Measurements from ENCODE around the gene TTC3. TPM values are rescaled to one million over a fixed set of nuclear protein-coding genes. Genes with fewer than 3 reads are reported as not detected.
A peak's percentile ranks its signal among the peaks of the same experiment; 100 is the strongest.

The TTC3 gene
- total and polyA plus RNA-seq, 2 donors from 2014 or later: 22.3 to 102 TPM

DNA sequence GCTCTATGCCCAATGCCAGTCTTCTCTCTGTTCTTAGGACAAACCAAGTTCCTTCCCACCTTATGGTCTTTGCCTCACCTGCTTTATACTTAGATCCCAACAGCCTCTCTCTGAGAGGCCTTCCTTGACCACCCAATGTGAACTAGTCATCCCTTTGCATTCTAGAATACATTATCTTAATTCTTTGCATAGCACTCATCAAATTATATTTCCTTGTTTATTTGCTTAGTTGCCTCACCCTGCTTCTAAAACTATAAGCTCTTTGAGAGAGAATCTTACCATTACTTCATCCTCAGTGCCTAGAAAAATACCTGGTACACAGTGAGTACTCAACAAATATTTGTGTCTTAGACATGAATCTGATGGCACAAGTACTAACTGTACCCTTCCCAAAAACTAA is 8.2 kb upstream of the TTC3 start:
- TF ChIP-seq, protein P1, sequence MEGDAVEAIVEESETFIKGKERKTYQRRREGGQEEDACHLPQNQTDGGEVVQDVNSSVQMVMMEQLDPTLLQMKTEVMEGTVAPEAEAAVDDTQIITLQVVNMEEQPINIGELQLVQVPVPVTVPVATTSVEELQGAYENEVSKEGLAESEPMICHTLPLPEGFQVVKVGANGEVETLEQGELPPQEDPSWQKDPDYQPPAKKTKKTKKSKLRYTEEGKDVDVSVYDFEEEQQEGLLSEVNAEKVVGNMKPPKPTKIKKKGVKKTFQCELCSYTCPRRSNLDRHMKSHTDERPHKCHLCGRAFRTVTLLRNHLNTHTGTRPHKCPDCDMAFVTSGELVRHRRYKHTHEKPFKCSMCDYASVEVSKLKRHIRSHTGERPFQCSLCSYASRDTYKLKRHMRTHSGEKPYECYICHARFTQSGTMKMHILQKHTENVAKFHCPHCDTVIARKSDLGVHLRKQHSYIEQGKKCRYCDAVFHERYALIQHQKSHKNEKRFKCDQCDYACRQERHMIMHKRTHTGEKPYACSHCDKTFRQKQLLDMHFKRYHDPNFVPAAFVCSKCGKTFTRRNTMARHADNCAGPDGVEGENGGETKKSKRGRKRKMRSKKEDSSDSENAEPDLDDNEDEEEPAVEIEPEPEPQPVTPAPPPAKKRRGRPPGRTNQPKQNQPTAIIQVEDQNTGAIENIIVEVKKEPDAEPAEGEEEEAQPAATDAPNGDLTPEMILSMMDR (IDR thresholded peaks at IDR 0.05; ENCODE audit: borderline replicate concordance, extremely low read depth, insufficient read depth): no peak
- DNase-seq: no peak
- Histone ChIP-seq H3K27me3 (ENCODE audit: control insufficient read depth, insufficient read depth, low read length) (no peaks in the 10 kb centered on the region), H3K27ac (ENCODE audit: low read depth in 2 of 2, low read length in 2 of 2) (no peak overlapping the region), H3K9me3 (ENCODE audit: control insufficient read depth in 2 of 3, insufficient read depth in 1 of 3, low read length in 3 of 3) (no peaks in the 10 kb centered on the region), H3K4me1 (ENCODE audit: control insufficient read depth in 2 of 3, insufficient read depth in 2 of 3, low read depth in 1 of 3, low read length in 3 of 3) (peaks cover 0 to 5% (median 0%) of the 10 kb centered on the region in 3 donors), H3K4me3 (ENCODE audit: low read length in 3 of 3) (no peak overlapping the region), H3K9ac (ENCODE audit: low read length in 3 of 3) (no peak overlapping the region), H3K36me3 (ENCODE audit: control insufficient read depth in 2 of 3, insufficient read depth in 3 of 3, low read length in 3 of 3) (peaks cover 0 to 6% (median 0%) of the 10 kb centered on the region in 3 donors)
- intact Hi-C loops (cut with DNase I): no loop called here
- FAIRE-seq: no peak

DNA sequence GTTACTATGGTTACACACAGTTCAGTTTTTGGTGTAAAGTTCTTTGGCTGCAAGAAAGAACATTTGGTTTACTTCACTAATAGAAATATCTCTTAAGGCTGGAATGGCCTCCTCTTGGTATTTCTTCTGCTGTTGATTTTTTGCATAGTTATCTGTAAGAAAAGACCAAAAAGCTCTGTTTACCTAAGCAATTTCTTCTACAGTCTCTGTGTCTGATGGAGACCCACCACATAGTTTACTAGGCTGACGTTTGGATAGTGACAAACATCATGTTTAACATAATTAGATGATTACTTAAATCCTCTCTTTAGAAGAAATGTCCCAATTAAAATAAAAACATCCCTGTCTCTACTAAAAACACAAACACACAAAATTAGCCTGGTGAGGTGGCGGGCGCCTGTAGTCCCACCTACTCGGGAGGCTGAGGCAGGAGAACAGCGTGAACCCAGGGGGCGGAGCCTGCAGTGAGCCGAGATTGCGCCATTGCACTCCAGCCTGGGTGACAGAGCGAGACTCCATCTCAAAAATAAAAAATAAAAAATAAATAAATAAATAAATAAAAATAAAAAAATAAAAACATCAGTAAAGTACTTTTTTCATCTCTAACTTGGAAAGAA is 7.4 kb upstream of the TTC3 start:
- peak in 2 of 5 donors; percentile 20 to 51 for DNase-seq
- Histone ChIP-seq H3K27me3 (ENCODE audit: control insufficient read depth, insufficient read depth, low read length) (no peaks in the 10 kb centered on the region), H3K9ac (ENCODE audit: low read length in 3 of 3) (no peak overlapping the region), H3K27ac (ENCODE audit: low read depth in 2 of 2, low read length in 2 of 2) (no peak overlapping the region), H3K36me3 (ENCODE audit: control insufficient read depth in 2 of 3, insufficient read depth in 3 of 3, low read length in 3 of 3) (peaks cover 0 to 6% (median 0%) of the 10 kb centered on the region in 3 donors), H3K4me1 (ENCODE audit: control insufficient read depth in 2 of 3, insufficient read depth in 2 of 3, low read depth in 1 of 3, low read length in 3 of 3) (peaks cover 0 to 1% (median 0%) of the 10 kb centered on the region in 3 donors), H3K9me3 (ENCODE audit: control insufficient read depth in 2 of 3, insufficient read depth in 1 of 3, low read length in 3 of 3) (no peaks in the 10 kb centered on the region), H3K4me3 (ENCODE audit: low read length in 3 of 3) (no peak overlapping the region)
- TF ChIP-seq, protein P1 (IDR thresholded peaks at IDR 0.05; ENCODE audit: borderline replicate concordance, extremely low read depth, insufficient read depth): no peak
- intact Hi-C loops (cut with DNase I): no loop called here
- no peak for FAIRE-seq

DNA sequence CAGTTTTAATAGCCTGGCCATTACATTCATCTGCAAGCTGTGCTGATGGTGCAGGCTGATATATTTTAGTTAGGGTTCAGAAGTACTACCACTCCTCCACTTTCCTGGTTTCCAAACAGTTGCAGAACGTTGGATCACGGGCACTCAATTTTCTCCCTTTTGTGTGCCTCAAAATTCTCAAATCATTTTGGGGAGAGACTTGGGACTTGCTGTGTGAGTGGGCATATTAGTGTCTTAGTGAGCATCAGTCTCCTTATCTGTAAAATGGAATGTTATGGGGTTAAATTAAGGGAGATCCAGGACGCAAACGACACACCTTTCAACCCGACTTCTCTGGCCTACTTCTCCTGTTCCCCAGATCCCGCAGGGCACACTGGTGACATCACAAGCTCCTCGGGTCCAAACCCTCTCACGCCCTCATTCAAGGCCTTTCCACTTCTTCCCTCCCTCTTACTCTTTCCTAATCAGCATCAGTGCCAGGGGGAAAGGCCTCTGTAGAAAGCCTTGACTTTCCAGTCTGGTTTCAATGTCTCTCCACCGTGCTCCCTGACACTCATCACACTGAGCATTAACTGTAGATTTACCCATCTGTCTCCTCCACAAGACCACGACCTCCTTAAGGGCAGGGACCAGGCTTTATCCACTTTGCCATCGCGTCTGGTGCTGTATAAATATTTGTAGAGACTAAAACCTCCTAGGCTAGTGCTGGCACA is 1.3 kb upstream of the TTC3 start:
- H3K27me3 ChIP-seq (ENCODE audit: control insufficient read depth, insufficient read depth, low read length): no peaks in the 10 kb centered on the region
- H3K9me3 ChIP-seq (ENCODE audit: control insufficient read depth in 2 of 3, insufficient read depth in 1 of 3, low read length in 3 of 3): no peaks in the 10 kb centered on the region
- FAIRE-seq (no peak), DNase-seq (peak in 4 of 5 donors; percentile 41 to 77 (median 69))
- peak overlapping the region; percentile 97 to 99 for H3K27ac ChIP-seq (ENCODE audit: low read depth in 2 of 2, low read length in 2 of 2)
- H3K36me3 ChIP-seq (ENCODE audit: control insufficient read depth in 2 of 3, insufficient read depth in 3 of 3, low read length in 3 of 3): peaks cover 0 to 6% (median 0%) of the 10 kb centered on the region in 3 donors
- TF ChIP-seq, protein P1 (IDR thresholded peaks at IDR 0.05; ENCODE audit: borderline replicate concordance, extremely low read depth, insufficient read depth): no peak
- peaks cover 0 to 14% (median 0%) of the 10 kb centered on the region in 3 donors for H3K4me1 ChIP-seq (ENCODE audit: control insufficient read depth in 2 of 3, insufficient read depth in 2 of 3, low read depth in 1 of 3, low read length in 3 of 3)
- intact Hi-C loops (cut with DNase I): no loop called here
- H3K4me3 ChIP-seq (ENCODE audit: low read length in 3 of 3): peak overlapping the region; percentile 61 to 98 (median 95)
- peak overlapping the region; percentile 89 to 98 (median 97) for H3K9ac ChIP-seq (ENCODE audit: low read length in 3 of 3)

Measured in kidney (tissue), 14 donors.